NOMO-1 treated with DMSO at 0.1 percent for 48 hours (cell line): ENCODE results near the gene KIF5C.

ENCODE experiments used
- DNase-seq: peaks from one replicate; lab custom pipeline; 2025; ENCODE audit not compliant: unreplicated experiment; lab: John Stamatoyannopoulos, UW

KIF5C gene

DNA sequence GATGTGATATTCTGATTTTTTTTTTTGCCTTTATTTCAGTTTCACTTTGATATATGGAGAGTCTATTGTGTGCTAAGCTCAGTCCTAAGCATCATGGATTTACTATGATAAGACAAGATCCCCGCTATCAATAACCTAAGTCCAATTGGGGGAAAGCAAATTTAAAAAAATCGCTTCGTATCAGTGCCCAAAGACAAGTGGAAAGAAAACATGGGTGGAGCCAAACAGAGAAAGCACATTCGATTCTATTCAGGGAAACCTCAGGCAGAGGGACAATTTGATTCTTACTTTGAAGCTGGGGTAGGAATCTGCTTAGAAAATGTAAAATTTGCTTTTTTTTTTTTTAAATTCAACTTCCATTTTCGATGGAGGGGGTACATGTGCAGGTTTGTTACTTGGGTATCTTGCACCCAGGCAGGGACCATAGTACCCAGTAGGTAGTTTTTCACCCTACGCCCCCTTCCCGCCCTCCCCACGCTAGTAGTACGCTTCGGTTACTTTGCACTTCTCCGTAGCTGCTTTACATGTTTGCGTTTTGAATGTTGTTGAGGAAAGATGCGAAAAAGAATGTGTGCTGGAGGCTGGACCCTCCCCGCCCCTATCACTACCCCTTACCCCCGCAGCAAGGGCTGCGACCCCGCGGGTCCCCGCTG, 12.4 kb downstream of the KIF5C start:
- DNase-seq: no peak

DNA sequence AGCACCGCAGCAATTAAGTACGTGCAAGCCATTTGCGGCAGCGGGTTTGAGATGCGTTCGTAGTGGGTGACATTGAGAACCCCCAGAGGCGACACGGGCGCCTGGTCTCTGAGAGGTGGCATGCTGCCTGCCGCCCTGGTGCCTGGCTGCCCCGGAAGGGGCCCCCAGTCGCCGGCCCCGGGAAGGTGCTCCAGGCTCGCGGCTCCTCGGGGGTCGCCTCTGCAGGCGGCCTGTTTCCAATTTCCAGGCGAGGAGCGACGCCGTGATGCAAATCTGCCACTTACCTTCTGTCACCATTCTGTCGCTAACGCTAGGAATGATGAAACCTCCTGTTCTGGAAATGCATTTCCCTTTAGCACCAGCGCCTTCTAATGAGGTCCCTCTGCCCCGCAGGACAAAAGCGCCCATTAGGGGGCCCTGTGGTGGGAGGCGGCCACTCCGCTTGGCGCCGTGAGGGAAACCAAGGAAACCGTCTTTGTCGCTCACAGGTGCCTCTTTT, 13.0 kb downstream of the KIF5C start:
- peak; percentile 26 for DNase-seq

DNA sequence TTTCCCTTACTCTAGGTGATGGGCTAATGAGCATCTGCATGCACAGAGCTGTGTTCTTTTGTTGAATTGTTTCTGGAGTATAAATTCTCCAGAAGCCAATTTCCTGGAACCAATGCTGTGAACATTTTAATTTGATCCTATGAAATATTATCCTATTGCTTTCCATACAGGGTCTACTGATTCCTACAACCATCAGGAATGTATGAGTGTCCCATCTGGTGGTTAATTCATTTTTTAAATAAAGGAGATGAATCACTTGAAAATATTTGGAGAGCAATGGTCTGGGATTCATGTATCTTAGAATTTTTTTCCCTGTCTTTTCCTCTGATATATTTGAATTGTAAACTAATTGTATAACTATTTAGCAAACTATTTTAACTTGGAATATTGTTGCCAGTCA, 14.0 kb downstream of the KIF5C start:
- DNase-seq: no peak

DNA sequence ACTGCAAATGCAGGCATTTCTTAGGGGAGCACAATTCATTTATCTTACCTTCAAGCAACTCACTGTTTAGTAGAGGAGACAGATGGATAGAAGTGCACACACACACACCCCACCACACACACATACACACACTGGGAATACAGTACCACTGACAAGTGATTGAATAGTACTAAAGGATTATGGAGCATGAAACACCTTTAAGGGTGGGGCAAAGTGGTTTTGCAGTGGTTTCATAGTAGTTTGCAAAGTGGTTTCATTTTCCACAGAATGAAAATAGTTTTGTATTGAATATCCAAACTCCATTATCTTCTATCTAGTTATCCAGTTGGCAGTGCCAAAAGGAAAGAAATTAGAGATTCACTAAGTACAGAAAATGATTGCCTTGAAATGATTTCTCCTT, 18.9 kb downstream of the KIF5C start:
- no peak for DNase-seq

DNA sequence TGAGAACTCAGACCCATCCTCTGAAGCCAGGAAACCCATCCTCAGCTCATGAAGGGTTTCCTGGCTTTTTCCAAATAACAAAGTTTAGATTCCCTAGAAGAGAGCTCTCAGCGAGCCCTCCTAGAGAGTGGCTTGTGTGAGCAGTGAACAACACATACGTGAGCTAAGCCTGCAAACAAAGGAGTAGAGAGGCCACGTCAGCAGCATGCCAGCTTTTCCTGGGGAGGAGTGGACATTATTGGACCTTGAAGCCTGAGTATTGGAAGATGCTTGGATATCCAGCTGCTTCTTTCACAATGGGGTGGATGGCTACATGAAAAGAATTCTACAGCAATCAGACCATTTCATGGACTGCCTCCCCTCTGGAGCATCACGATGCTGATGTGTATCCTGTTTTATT, 21.1 kb downstream of the KIF5C start:
- no peak for DNase-seq

DNA sequence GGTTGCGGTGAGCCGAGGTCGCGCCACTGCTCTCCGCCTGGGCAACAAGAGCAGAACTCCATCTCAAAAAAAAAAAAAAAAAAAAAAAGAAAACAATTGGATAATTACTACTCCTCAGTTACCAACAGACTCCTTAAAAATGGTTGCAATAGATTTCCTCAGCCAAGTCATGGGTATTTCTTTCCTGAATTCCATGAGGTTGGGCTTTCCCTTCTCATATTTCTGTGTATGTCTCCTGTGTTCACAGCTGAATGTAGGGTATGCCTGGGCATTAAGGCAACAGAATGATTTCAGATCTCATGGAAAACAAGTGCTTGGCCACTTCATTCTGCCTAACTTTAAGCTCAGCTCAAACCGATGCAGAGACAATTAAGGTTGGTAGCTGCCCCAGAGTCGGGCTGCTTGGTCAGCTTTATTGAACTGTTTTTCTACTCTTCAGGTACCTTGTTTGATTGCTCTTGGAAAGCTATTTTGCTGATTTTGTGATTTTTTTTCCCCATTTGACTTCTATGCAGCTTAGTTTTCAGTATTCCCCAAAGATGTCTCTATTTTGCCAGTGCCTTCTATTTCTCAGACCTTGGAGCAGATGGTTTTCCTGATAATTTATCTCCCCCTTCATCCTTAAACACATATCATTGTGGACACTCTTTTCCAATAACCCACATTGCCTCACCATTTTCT, 24.8 kb downstream of the KIF5C start:
- no peak for DNase-seq

DNA sequence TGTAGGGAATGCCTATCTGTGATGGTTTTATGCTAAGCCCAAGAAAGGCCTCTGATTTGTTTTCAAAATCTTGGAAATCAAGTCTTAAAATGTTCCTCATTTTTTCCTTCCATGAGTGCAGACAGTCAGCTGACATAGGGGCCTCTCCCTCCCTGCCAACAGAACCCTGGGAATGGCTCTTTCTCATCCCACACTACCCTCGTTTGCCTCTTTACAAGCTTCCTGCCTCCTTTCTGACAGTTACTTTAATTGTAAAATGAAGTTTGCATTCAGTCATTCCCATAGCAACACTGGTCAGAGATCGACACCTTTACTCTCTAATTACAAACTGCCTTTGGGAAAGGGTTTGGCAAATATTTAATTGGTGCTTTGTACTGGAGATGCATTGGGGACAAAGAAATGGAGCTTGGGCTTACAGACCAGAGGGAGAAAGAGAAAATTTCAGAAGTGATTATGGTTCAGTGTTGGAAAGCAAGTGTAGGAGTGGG, 25.4 kb downstream of the KIF5C start:
- no peak for DNase-seq

DNA sequence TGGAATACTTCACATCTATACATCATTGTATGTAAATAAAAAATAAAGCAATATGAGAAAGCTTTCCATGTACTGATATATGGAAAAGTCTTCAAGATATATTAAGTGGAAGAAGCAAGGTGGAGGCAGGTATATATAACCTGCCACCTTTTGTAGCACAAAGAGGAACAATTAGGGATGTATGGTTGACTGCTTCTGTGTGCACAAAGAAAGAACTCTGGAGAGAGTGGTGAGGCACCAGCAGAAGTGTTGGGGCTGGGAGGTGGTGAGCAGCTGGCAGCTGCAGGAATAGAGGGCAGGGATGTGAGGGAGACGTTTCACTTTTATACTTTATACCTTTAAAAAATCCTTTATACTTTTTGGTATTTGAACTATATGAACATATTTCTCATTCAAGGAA, 26.1 kb downstream of the KIF5C start:
- no peak for DNase-seq

DNA sequence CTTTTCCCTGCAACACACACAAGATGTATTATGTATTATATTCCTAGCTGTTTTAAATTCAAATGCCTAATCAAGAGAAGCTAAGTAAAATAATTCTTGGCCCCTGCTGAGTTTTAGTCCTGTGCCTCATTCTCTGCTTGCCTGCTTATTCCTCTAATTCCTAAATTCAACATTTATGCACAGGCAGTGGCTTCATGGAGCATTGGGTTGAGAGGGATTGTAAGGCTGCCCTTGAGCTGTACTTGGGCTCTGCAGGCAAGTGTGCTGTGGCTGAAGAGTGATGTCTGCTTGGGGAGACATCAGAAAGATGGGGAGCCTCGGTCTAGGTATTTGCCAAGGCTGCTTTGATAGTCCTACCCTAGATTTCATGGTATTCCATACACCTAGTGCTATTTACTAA, 27.8 kb downstream of the KIF5C start:
- no peak for DNase-seq

DNA sequence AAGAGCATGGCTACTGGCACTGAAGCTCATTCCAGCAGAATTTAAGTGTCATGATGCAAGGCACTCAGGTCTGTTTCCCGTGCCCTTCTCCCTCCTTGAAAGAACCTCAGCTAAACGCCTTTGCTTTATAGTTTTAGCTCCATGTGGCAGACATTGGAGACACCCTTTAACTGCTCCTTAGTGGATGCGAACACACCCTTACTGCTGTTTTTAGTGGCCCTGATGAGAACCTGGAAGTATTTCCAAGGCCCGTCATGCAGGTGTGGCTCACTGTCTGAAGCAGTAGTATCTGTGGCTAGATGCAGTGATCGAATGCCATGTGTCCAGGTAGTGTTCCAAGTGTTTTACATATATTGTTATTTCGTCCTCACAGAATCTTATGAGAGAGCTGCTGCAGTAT, 28.3 kb downstream of the KIF5C start:
- no peak for DNase-seq

DNA sequence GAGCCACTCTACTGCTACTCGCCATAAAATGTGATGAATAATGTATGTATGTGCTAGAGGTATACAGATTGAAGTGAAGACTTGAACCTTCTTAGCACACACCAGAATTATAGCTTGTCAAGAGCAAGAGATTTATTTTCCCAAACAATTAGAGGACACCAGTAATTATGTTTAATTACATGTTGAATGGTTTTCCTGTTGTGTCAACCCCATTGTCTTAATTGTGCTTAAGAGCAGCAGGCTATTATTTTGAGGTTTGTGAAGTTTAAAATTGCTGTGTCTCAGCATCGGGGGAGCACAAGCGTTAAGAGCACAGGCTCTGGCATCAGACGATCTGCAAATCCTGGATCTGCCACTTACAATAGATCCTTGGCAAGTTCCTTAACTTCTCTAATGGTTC, 29.0 kb downstream of the KIF5C start:
- peak; percentile 81 for DNase-seq

DNA sequence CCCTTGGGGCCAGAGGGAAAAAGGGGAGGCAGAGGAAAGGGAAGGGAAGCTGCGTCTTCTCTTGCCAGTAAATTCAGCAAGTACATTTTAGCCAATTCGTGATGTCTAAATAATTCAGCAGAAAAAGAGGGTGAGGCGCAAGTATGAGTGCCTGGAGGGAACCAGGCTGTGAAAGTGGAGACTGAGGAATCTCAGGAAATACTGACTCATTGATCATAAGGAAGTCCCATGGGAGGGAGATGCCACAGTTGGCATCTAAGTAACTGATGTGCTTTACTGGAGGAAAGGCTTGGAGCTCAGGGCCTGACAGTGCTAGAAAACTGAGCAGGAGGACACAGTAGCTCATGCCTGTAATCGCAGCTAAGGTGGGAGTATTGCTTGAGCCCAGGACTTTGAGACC, 31.1 kb downstream of the KIF5C start:
- no peak for DNase-seq

DNA sequence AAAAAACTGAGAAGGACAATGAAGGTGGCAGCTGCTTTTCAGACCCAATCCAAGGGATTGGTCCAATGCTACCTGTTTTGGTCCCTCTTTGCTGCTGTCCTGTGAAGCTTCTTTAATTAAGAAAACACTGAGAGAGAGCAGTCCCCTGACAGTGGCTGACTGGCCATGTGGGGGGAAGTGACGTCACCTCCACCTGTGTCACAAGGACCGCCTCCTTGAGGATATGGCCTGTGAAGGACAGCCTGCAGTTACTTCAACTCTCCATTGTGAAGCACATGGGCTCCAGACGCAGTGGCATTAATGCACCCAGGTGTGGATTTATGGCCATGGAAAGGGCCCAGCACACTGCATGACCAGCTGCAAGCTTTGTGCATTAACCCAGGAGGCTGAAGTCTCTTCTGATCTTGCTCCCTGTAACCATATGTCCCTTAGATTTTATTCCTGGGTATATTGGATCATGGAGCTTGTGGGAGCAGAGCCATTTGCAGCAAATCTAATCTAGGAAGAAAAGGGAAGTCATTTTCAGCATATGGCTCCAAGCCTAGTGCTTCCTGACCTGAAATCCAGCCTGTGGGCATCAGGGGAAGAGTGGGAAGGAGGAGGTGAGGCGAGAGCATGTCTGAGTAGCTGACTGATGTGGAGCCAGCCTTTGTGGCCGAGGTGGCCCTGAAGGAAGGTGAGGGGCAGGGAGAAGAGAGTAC, 32.2 kb downstream of the KIF5C start:
- no peak for DNase-seq

DNA sequence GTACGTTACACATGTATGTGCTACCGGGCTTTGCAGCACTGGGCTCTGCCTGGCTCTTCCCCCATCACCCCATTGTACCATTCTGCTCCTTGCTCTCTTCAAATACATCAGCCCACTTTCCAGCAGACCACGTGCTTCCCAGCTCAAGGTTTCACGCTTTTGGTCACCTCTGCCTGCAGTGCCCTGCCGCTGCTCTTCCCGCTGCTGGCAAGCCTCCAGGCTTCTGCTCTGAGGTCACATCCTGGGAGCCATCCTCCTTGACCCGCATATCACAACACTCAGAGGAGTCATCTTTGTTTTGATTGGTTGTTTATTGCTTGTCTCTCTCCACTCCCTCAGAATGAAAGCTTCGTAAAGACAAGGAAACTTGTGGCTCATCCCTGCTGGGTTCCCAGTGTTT, 34.1 kb downstream of the KIF5C start:
- no peak for DNase-seq

DNA sequence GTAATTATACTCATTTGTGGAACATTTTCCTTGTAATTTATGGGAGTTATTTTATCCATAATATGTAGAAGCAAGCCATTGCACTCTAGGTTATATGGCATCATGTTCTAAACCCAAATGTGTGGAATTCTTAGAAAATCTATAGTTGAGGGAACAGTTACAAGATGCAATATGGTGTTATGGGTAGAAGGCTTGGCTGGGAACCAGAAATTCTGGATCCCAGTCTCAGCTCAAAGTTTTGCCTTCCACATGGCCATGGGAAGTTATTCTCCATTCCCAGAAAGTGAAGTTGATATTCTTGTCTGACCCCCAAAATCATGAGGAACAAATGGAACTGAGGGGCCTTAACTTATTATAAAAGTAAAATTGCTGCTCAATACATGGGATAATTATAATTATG, 38.0 kb downstream of the KIF5C start:
- no peak for DNase-seq

DNA sequence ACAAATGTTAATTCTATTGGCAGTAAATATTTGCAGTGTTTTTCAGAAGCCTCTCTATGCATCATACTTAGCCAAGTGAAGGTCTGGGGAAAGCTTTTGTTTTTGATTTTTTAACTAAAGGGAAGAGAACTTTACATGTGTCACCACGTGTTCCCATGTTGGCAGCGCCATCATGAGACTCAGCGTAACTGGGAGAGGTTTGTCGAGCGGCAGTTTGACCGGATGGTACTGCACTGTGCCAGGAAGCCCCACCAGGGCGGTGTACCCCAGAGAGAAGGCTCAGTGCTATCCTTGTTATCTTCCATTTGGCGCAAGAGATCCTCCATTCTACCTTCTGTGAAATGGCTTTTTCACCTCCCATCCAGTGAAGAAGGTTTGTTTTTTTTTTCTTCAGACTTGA, 38.5 kb downstream of the KIF5C start:
- no peak for DNase-seq

DNA sequence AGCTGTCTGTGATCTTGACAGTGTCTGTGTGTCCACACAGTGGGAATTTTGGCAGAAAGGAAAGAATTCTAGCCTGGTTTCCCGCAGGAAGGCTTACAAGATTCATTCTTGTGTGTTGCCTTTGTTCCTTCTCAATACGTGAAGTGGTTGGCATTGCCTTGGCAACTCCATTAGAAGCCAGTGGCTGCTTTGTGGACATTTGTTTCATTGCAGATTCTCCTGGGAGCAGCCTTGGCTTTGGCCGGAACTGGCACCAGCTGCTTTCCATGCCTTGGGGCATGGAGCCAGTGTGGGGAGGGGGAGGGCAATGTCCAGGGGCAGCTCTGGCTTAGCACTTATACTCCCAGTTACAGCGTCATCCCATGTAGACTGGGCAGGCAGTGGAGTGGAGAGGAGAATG, 39.4 kb downstream of the KIF5C start:
- no peak for DNase-seq

DNA sequence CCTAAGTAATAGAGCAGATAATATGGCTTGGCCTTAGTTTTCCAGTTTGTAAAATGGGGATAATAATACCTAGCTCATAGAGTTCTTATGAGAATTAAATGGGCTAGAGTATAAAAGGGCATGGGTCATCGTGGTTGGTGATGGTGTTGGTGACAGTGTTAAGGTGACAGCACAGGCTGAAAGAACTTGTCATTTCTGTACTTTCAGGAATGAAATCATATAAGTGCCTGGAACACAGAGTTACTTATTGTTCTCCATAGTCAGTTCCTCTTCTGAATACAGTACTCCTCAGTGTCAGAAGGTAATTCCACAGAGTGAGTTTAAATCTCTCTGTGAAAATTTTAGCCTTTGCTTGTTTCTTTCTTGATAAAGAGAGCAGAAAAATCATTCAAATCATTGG, 42.4 kb downstream of the KIF5C start:
- DNase-seq: no peak

DNA sequence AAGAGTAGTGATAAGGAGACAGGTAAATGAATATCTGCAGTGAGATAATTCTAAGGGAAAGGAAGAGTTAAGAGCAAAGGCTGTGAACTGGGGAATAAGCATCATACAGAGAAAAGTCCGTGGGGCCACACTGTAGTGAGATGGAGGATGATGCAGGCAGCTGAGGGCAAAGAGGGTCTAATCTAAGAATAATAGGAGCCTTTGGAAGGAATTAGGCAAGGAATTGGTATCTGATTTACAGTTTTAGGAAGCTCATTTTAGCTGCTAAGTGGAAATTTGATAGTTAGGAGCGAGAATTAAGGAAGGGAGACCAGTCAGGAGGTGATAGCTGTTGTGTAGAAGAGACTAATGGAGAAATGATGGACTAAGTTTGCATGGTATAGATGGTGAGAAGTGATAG, 43.5 kb downstream of the KIF5C start:
- no peak for DNase-seq

DNA sequence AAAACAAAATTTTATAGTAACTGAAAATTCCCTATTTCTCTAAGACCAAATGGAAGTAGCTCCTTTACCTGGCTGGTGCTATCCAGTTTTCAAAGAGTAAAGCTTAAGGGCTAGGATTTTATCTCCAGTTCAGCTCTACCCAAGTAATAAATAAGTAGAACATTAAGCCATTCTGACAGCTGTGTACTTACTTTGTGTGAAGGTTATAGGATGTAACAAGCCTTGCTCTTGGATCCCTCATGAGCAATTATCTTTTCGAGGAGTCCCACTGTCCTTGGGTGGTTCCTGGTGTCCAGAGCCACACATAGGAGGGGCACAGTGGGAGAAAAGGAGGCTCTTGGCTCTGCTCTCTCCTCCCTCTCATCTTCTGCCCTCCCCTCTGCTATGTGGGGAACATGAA, 45.5 kb downstream of the KIF5C start:
- no peak for DNase-seq

DNA sequence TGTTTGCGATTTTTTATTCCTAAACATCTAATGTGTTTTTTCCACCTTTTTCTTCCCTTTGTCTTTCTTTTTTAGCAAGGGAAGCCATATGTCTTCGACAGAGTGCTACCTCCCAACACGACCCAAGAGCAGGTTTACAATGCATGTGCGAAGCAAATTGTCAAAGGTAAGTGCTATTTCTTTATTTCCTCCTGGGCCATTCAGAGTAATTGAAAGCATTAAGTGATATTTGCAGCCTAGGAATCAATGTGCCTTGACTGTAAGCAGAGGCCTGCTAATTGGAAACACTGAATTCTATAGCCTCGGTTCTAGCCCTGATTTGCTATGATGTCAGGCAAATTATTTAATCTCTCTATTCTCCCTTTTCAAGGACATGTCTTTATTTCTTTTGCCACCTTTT, 47.0 kb downstream of the KIF5C start:
- no peak for DNase-seq

DNA sequence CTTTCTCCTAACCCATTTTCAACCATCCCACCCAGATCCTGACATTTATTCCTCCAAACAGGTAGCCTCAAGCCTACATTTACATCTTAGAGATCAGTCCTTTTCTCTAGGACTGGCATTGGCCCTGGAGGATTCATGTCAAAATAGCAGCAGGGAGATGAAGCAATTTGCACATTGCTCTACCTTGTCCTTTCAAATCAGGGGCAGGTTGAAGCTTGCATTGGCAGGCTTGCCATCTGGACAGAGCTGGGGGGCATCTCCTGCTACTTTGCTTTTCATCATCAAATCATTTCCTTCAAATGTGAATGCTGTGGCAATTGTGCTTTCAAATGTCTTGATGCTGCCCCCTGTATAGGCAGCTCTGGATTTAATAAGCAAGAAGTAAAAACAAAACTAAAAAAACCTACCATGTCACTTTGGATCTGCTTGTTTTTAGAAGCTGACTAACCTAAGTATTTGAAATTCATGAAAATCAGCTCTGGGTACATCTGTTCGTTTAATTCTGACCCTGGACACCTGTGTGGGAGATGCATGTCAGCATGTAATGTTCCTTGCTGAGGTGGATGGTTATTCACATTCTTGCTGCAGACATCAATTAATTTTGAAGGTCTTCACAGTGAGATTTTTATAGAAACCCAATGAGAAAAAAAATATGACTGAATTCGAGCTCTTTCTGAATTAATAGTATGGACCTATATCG, 47.9 kb downstream of the KIF5C start:
- no peak for DNase-seq
